ENCODE data around the gene ZMIZ1. TPM values are rescaled to one million over a fixed set of nuclear protein-coding genes. Genes with fewer than 3 reads are reported as not detected.

ZMIZ1 gene
- total RNA-seq, 1 donor from 2014 or later: 107 TPM

- DNase-seq (ENCODE audit: low spot score): no peak
Measured at GRCh38 chr10:79168210-79168609, 99.4 kb downstream of the ZMIZ1 start.

DNA sequence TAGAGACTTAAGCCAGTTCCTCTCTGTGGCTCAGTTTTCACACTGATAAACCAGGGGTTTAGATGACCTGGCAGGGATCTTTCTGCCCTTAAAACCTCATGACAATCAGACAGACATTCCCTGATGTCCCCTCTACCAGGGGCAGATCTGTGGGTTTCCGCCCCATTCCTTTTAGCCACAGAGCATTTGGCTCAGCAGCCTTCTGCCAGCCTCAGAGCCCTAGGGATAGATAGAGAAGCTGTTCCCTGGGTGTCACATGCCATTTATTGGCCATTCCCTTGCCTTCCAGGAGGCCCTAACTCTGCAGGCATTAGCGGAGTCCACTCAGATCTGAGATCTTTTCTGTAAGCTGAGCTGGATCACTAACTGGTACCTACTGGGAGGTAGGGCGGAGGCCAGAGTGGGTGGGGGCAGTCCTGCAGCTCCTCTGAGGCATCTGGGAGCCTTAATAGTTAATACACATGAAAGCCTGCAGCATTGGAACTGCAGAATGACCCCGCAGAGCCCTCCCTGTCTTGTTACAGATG, 101.5 kb downstream of the ZMIZ1 start:
- DNase-seq (ENCODE audit: low spot score): no peak

DNA sequence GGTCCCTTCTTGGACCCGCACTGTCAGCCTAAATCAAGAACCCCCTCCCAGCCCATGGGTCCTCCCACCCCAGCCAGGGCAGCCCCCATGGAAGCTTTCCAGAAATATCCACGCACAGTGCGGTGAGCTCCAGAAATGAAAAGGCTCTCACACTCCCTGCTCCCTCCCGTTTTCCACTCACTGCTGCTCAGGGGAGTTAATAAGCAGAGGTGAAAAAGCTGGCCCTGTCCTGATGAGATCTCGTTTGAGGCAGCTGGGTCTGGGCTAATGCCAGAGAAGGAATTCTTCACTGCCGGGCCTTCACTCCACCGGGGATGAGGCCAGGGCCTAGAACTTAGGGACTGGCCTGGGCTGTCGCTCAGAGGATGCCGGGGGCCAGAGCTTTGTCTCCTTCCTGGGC, 102.2 kb downstream of the ZMIZ1 start:
- DNase-seq (ENCODE audit: low spot score): no peak

DNA sequence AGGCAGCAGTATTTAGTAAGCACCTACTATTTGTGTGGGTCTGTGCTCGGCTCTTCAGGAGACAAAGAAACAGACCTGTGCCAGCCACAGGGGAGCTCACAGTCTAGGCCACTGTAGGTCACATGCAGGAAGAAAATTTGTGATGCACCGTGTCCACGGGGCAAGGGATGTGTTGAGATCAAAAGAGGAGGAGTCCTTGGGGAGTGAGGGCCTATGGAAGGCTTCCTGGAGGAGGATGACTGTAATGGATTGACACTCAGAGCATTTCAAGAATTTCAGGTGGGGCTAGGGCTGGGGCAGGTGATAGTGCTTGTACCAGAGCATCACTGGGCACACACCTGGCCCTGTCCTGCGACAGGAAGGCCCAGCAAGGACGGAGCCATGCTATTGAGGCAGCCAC, 102.7 kb downstream of the ZMIZ1 start:
- DNase-seq (ENCODE audit: low spot score): no peak

DNA sequence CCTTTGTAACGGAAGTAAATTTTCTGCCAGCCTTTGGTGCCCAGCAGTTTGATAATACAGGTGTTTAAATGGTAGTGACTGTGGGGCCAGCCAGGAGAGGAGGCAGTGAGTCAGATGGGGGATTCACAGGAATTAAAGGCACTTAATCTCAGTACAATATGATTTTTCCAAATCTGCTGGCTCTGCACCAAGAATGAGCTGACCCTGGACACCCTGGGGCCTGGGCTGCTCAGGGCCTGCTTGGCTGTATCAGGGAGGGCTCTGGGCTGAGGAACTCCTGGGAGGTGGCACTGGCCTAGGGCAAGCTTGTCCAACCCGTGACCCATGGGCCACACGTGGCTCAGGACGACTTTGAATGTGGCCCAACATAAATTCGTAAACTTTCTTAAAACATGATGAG, 104.1 kb downstream of the ZMIZ1 start:
- no peak for DNase-seq (ENCODE audit: low spot score)

GRCh38 chr10:79173582-79174262, 105.0 kb downstream of the ZMIZ1 start:
- no peak for DNase-seq (ENCODE audit: low spot score)

DNA sequence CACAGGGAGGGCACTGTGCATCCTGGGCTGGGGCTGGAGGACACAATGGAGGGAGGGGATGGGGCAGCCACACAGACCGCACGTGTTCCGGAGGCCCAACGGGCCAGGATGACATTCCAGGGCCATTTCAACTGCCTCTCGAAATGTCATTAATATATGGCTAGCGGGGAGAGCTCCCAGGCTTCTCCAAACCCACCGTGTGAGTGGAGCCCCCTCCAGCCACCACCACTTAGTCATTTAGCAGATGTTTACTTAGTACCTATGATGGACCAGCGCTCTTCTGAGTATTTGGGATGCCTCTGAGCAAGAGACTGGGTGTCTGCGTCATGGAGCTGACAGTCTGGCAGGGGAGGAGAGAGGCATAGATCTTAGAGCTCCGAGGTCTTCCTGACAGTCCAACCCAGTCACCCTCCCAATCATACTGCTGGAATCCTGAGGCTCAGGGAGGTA, 107.3 kb downstream of the ZMIZ1 start:
- DNase-seq (ENCODE audit: low spot score): no peak

DNA sequence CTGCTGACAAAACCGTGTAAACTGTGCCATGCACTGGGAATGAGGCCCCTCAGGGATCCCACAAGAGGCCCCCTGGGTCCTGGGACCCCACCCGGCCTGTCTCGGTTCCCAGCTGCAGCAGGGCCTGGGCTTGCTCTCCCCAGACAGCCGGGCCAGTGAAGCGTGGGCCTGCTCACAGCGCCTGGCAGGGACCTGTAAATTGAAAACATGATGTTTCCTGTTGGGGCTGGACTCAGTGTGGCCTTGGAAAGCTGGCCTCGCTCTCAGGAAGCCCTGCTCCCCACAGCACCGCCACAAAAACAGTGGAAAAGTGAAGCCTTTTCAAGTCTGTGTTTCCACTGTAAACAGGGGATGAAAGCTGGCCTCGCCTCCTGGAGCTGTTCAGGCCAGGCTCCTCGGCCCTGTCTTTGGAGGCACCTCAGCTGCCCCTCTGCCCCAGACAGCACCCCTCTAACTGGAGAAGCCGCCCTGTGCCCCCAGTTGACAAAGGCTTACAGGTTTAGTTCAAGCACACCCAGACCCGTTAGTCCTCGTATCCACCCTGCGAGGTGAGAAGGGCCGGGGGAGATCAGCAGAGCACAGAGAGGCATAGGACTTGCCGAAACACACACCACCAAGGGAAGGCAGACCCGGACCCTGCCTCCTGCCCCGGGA, 108.3 kb downstream of the ZMIZ1 start:
- DNase-seq (ENCODE audit: low spot score): no peak

GRCh38 chr10:79178070-79178576, 109.4 kb downstream of the ZMIZ1 start:
- no peak for DNase-seq (ENCODE audit: low spot score)

DNA sequence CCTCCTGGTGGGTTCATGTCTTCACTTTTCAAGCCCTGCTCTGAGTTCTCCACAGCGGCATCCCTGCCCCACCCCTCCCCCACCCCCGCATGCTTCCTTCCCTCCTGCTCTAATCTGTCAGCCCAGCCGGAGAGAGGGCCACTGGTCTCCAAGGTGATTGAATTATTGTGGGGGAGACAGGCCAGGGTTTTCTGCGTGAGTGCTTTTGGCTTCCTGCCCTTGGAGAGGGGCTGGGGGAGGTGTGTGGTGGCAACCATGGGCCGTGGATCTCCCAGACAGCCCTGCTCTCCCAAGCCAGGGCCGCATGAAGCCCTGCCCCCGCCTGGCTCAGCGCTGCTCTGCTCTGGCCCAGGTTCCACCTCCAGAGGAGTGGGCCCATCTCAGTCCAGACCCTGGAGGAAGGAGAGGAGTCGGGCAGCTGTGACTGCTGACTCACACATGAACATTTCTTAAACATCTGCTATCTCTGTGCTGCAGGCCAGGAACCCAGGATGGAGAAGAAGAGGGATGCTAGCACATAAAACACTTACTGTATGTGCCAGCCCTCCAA, 109.9 kb downstream of the ZMIZ1 start:
- DNase-seq (ENCODE audit: low spot score): no peak

GRCh38 chr10:79179164-79179956, 110.6 kb downstream of the ZMIZ1 start:
- DNase-seq (ENCODE audit: low spot score): no peak

GRCh38 chr10:79179957-79180309, 111.2 kb downstream of the ZMIZ1 start:
- DNase-seq (ENCODE audit: low spot score): no peak

- no peak for DNase-seq (ENCODE audit: low spot score)
Measured at GRCh38 chr10:79180414-79181221, 111.9 kb downstream of the ZMIZ1 start.

- DNase-seq (ENCODE audit: low spot score): no peak
Measured at GRCh38 chr10:79181227-79181626, 112.5 kb downstream of the ZMIZ1 start.

DNA sequence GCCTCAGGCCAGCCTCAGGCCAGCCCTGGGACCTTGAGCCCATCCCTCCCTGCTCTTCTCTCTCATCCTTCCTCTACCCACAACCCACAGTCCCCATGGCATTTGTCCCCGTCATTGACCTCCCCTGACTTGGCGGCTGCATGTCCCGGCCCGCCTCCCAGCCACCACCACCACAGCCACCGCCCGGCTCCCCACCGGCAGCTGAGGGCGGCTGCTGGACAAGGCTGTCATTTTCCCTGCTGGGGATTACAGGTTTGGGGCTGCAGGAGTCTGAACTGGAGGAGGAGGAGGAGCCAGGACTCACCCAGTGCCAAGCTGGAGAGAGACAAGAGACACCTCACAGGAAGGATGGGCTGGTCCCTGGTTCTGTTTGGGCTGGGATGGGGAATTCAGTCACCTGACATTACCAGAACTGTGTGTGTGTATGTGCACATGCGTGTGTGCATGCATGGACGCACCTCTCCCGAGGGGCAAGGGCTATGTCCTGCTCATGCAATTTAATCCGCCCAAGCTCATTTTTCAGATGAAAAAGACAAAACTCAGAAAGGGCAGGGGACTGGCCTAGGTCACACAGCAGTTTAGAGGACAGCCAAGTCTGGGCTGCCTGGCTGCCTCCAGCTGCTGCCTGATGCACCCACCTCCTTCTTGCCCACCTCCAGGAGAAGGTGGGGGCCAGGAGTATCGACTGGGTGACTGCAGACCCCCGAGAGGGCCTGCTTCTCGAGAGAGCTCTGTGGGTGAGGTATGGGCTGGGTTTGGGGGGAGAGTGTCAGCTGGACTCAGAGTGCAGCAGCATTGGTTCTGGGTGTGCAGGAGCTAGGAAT, 113.1 kb downstream of the ZMIZ1 start:
- DNase-seq (ENCODE audit: low spot score): no peak

DNA sequence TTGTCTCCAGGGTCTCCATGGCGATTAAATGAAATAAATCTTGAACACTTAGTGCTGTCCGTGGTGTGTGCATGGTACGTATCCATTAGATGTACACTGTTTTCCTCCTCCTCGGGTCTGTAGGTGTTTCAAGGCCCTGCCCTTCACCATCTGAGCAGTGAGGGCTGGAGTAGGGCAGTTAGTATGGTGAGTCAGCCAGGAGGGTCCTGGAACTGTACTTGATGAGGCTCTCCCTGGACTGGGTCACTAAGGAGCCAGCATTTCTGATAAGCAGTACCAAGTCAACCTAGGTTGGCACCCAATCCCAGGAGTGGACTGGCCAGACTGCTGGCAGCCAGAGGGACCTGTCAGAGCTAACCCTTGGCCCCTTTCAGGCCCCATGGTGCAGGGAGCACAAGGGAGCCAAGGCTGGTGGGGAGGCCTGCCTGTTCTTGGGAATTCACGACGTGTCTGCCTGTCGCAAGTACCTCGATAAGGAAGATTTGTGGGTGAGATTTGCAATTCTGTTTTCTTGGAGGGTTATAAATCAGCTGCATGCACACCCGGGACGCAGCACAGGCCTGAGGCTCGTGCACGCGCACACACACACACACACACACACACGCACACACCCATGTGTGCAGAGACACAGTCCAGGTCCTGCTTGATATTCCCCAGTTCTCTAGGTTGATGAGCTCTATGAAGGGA, 114.2 kb downstream of the ZMIZ1 start:
- no peak for DNase-seq (ENCODE audit: low spot score)

- DNase-seq (ENCODE audit: low spot score): no peak
Measured at GRCh38 chr10:79183468-79183865, 114.7 kb downstream of the ZMIZ1 start.

DNA sequence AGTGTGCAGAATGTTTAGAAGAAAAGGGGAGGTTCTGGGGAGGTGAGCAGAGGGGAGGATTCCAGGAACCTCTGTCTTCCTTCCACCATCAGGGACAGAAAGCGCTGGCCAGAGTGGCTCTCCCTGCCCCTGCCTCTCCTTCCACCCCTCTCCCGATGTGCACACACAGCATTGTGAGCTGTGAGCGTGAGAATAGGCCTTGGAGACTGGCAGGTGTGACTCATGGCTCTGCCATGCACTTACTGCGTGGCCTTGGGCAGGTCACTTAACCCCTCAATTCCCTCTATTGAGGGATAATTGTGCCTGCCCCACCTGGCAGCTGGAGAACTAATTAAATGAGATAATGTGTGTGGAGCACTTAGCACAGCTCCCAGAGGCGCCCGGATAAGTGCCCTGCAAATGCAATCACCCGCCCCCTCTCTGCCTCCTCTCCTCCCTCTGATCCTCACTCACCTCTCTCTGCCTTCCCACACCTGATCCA, 115.4 kb downstream of the ZMIZ1 start:
- no peak for DNase-seq (ENCODE audit: low spot score)

DNA sequence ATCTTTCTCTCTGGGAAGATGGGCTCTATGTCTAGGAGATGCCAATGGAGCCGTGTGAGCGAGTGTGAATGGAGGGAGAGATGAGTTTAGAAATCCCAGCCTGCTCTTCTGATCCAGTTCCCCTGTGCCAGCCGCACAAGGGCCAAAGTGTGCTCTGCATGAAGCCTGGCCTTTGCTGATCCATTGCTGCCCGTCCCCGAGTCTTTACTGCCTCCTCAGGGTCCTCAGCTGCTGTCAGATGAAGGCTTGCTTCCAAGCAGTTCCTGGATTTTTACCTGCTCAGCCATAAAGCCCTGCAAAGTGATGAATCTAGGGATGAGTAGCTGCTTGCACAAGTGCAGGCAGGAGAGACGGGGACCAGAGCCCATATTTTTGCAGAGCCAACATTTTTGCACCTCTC, 115.9 kb downstream of the ZMIZ1 start:
- no peak for DNase-seq (ENCODE audit: low spot score)

Measured in ureter (tissue), 1 donor.